ENCODE data around the gene FEM1C.

The FEM1C gene, protein sequence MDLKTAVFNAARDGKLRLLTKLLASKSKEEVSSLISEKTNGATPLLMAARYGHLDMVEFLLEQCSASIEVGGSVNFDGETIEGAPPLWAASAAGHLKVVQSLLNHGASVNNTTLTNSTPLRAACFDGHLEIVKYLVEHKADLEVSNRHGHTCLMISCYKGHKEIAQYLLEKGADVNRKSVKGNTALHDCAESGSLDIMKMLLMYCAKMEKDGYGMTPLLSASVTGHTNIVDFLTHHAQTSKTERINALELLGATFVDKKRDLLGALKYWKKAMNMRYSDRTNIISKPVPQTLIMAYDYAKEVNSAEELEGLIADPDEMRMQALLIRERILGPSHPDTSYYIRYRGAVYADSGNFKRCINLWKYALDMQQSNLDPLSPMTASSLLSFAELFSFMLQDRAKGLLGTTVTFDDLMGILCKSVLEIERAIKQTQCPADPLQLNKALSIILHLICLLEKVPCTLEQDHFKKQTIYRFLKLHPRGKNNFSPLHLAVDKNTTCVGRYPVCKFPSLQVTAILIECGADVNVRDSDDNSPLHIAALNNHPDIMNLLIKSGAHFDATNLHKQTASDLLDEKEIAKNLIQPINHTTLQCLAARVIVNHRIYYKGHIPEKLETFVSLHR

DNA sequence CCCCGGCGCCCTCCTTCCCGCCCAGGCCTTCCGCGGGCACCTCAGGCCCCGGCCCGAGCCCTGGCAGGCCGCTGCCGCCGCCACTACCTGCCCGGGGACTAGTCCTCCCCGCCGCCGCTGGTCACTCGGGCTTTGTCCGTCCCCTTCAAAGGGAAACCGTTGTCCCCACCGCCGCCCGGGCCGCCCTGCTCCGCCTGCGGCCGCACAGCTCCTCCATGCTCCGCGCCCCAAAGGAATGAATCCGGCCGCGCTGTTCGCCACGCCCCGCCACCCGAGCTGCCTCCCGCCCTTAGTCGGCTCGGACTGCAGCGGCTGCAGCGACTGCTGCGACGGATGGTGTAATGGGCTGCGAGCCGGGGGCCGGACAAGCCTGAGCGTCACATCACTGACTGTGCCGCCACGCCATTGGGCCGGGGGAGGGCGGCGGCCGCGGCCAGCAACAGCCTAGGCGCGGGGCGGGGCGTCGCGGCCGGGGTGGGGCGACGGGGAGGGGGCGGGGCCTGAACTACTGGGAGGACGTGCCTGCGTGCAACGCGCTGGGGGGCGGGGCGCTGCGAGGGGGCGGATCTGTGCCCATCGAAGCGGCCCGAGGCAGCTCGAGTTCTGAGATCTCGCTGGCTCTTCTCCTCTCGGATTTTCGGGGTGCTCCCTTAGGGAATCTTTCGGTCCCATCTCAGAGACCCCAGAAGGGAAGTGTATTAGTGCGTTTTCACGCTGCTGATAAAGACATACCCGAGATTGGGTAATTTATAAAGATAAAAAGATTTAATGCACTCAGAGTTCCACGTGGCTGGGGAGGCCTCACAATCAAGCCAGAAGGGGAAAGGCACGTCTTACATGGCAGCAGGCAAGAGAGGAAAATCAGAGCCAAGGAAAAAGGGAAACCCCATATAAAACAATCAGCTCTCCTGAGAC lies at the start of gene FEM1C:
FEM1C (minus strand) TSS at position 340 of the 915 bp plus-strand sequence. CDS start 1,282 bp downstream, outside the sequence.
- peak; percentile 98 for DNase-seq (ENCODE audit: low spot score)

DNA sequence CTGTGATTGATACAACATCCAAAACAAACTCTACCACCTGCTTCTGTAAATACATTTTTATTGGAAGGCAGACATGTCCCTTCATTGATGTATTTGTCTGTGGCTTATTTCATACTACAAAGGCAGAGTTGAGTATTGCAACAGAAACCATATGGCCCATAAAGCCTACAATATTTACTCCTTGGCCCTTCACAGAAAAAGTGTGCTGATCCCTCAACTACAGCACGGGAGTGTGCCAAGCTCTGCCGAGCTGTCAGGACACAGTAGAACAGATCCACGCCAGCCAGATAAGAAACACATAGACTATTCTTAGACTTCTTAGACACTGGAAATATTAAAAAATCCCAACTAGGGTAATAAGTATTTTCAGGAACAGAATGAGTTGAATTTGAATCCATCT lies 44.5 kb upstream of the FEM1C start:
- DNase-seq (ENCODE audit: low spot score), result no peak

DNA sequence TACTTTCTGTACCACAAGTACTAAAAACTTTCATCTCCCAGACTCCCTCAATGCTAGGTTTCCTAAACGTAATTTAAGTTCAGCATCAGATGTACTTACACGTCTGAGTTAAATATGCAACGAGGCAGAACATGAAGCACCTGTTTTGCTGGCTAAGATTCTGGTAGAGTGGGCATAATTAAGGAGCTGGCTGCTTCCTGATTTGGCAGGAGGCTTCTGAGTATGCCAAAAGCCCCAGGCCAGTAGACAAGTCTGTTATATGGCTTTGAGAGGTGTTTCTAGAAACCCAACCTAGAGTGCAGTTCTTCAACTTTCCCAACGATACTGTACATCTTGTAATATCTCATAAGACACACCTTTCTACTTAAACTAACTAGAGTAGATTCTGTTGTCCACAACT lies 44.1 kb upstream of the FEM1C start:
- no peak for DNase-seq (ENCODE audit: low spot score)

DNA sequence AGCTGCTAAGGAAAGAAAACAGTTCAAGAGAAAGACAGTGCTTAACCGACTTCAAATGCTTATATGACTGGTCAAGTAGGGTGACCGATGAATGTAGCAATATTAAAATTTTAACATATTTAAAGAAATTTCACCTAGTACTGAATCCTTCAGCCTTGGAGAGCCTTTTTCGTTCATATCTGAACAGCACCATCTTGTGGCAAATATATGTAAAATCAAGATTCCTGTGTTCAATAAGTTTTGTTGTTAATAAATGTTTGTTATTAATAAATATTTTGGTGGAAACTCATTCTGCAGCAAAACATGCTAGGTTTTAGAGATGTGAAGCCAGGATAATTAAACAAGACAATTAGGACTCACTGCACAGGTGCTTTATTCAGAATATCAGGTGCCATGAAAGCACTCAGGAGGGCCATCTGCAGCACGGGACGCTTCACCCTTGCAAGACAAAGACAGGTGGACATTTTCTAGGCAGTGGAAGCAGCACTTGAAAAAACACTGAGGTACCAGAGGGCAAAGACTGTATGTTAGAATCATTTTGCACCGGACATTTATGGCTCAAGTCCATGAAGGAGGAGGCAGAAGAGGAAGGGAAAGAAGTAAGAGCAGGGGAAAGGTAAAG lies 42.1 kb upstream of the FEM1C start:
- peak; percentile 41 for DNase-seq (ENCODE audit: low spot score)

DNA sequence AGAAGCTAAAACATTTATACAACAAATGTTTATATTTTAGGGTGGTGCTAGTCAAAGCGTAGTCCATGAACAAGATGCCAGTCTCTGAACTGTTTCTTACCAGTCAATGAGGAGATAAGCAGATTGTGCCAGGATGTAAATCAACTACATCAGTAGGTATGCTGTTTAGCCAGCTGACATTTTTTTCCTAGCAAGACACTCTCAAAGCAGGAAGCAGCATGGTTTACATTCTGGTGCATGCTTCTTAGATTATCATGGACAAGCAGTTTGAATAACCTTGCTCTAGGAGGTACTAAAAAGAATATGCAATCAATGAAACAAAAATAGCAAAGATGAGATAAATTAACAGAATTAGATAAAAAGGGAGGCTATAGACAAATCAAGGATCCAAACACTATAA lies 40.7 kb upstream of the FEM1C start:
- no peak for DNase-seq (ENCODE audit: low spot score)

DNA sequence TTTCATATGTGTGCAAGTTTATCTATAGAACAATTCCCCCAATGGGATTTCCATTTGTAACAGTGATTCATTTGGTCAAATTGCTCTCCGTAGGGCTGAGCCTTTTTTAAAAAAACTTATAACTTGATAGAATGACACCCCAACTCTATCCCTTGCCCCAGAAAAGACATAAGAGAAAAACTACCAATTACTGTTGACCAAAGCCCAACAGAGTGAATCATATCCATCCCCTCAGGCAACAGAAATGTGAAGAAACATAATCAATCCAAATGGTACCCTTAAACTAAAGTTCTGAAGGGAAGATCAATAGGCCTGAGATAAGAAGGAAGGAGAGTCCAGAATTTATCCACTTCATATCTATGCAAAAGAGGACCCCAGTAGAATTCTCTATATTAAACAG lies 39.9 kb upstream of the FEM1C start:
- DNase-seq (ENCODE audit: low spot score), result no peak

DNA sequence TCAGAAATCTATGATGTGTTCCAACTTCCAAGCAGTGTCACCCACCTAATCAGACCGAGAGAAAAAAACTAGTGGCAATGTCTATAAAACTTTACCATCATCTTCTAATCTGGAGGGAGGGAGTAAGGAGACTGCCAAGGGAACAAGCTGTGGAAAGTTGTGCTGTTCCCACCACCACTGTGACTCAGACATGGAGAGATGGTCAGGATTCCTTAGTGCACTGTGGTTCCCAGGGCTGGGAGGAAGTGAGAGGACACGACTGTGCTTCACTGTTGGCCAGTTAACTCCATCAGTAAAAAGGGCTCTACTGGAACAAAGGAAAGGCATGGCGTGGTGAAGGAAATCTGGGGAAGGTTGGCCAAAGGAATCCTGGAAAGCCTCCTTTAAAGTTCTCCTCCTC lies 38.9 kb upstream of the FEM1C start:
- peak; percentile 83 for DNase-seq (ENCODE audit: low spot score)

DNA sequence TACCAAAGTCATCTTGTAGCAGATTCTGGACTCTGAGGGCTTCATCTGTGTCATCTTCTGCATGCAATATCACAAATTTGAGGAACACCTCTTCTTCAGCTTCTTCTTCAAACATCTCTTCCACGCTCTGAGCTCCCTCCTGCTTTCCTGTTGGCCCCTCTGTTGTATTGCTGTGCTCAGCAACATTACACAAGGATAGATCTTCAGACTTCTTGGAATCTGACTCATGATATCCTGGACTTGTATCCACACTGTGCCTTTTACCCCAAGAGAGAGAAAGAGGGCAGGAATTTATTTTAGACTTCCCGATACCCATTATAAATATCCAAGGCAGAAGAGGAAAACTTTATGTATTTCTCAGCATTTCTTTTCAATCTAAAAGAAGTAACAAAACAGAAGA lies 36.4 kb upstream of the FEM1C start:
- DNase-seq (ENCODE audit: low spot score), result no peak

DNA sequence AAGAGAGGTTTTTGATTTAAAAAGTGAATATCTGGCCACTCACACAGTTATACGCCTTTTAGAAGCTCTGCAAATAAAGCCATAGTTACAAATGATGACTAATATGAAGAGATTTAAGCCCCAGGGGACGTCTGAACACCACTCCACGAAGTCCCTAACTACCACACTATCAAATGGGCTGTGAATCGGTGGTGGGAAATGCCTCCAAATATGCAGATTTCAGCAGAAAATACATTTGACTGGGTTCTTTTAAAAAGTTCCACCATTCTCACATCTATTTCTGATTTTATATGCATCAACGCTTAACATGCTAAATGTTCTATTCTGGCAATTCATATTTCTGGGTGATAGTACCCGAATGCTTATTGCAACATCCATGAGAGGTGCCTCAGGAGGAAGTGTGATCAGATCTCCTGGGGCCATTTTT lies 35.2 kb upstream of the FEM1C start:
- no peak for DNase-seq (ENCODE audit: low spot score)

DNA sequence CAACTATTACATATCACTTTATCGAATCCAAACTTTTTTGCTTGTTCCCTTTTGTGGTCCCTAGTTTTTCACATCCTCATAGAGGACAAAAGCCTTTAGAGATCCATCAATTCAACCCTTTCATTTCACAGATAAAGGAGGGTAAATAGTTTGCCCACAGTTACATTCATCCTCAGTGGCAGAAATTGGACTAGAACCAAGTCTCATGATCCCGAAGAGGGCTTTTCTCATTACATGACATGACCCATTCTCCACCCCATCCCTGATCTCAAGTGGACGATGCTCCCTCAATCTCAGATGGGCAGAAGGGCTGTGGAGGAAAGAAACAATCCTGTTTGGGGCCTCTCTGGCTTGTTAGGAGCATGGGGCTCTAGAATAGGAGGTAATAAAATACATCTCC lies 34.6 kb upstream of the FEM1C start:
- no peak for DNase-seq (ENCODE audit: low spot score)

DNA sequence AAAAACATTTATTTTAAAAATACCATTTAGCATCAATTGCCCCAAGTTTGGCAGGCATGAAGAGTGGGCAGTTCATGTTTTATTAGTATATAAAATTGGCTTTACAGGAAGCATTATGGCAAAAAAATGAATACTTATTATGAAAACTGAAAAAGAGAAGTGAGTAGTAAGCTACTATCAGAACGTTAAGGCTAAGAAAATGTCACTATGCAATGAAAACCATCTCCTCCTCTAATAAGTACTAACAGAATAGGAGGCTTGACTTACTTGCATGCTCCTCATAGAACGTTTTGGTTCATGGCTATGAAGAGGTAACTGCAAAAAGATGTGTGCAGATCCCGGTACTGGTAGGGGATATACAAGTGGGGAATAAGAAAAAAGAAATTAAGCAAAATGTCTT lies 34.1 kb upstream of the FEM1C start:
- DNase-seq (ENCODE audit: low spot score), result no peak

DNA sequence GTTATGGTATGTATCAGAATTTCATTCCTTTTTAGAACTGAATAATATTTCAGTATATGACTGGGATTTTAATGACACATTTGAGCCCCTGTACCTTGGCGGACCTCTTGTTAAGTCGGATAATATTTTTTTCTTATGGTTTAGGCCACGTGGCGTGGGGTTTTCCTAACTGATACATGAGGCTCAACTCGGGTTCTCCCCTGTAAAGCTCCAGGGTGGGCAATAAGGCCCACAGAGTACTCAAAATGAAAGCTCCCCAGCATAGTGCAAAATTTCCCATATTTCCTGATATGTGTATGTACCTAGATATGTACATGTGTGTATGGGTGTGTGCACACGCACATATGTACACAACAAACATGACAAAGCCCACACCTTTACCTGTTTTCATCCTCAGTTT lies 33.2 kb upstream of the FEM1C start:
- DNase-seq (ENCODE audit: low spot score), result no peak

DNA sequence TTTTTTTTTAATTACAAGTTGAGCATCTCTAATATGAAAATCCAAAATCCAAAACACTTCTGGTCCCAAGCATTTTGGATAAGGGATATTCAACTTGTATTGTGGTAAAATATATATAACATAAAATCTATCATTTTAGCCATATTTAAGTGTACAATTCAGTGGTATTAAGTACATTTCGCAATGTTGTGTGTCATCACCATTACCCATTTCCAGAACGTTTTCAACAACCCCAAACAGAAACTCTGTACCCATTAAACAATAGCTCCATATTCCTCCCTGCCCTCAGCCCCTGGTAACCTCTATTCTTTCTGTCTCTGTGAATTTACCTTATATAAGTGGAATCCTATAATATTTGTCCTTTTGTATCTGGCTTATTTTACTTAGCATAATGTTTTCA lies 32.8 kb upstream of the FEM1C start:
- no peak for DNase-seq (ENCODE audit: low spot score)

DNA sequence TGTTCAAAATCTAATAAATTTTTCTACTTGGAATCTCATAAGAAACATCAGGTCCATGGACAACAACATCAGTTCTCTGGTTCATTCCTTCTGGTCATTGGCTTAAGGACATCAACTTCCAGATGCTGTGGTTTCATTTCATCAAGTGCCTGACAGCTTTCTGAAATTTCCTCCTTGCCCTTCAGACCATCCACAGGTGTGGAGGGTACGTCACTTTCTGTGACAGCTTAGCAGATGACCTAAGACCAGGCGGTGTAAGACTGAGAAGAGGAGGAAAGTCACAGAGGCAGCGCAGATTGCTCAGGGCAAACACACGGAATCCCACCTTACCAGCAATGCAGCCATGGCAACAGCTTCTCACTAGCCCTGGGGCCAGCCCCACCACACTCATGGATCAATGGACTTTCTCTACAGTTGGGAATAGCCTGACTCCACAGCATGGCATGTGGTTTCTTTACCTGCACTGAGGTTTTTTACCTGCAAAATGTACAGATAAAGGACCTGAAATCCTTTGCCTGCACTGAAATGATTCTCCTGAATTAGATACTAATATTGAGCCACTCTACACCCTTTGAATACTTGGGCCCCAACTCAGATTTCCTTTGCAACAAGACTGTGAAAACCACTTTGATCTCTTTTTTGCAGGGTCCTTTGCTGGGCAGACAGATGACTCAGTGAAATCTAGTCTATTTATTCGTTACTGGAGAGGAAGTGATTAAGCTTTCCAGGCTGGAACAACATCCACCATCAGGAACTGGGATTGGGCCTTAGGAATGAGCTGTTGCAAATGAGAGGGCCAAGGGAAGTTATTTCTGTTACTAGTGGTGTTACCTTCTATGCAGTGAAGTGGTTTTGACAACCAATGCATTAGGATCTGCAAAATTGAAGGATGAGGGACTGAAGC lies 30.8 kb upstream of the FEM1C start:
- peak; percentile 77 for DNase-seq (ENCODE audit: low spot score)

DNA sequence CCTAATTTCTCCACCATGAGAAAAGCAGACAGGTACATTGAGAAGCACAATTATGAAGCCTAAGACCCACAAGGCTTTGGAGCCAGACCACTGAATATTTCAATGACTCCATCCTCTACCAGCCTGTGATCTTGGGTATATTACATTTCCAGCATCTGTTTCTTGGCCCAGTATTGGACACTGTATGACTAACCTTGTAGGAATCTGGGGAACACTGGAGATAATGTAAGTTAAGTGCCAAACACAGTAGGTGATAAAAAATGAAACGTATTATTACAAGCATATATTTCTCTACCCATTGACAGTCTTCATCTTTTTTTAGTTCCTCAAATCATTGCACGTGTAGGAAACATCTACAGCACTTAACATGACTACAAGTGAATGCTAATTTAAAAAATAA lies 28.6 kb upstream of the FEM1C start:
- DNase-seq (ENCODE audit: low spot score), result peak; percentile 53

DNA sequence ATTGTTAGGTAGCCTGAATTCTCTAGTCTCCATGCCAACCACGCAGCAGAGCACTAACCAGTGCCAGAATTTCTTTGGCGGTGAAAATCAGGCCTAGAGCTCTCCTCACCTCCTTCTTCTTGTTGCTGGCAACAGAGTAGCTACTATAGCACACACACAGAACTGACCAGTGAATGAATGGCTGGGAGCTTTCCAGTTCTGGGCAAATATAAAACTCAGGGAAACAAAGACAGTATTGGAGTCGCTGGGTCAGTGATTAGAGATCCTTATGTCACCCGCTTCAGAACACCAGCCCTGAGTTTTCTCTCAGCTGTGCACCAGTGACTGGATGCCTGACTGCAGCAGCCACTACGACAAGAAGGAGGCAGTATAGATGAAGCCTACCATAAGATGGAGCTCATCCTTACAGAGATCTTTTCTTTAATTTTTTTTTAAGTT lies 26.9 kb upstream of the FEM1C start:
- no peak for DNase-seq (ENCODE audit: low spot score)

DNA sequence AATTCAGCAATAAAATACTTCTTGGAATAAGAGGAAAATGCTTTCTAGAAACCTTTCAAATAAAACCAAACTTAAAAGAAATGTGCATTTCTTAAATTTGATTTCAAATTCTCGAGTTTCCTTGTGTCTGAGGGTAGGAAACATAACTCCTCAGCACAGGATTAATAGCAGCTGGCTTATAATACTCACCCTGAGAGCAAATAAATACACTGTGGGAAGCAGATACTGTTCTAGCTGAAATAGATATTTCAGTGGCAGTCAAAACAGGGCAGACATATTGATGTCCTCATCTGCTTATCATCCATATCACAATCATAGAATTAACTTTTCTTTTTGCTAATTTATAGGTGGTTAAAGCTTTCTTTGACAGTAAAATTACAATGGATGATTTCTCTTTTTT lies 24.1 kb upstream of the FEM1C start:
- no peak for DNase-seq (ENCODE audit: low spot score)

DNA sequence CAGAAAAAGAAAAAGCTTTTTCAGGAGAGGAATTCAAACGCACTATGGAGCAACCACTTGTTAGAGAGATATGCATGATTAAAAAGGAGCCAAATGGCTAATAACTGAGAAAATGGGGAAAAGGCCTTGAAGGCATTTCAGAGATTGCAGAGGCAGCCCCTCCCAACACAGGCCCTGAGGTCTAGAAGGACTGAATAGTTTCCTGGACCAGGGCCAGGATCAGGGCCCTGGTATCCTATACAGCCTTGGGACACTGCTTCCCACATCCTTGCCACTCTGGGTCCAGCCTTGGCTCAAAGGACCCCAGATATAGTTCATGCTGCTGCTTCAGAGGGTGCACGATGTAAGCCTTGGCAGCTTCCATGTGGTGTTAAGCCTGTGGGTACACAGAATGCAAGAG lies 20.7 kb upstream of the FEM1C start:
- DNase-seq (ENCODE audit: low spot score), result no peak

DNA sequence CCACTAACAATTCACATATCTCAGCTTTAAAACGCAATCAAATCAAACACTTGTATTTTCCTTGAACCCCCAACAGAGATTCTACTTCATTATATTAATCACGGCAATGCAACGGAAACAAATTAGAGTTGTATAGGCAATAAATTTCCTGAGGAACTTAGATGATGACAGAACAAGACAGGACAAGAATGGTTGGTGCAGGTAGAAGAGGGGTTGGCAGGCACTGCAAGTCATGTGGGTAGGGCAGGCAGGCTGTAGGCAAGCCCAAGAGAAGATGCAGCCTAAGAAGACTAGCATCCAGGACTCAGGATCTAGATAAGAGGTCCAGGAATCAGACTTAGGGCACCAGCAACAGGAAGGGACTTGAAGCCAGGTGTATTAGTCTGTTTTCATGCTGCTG lies 16.6 kb upstream of the FEM1C start:
- DNase-seq (ENCODE audit: low spot score), result no peak

DNA sequence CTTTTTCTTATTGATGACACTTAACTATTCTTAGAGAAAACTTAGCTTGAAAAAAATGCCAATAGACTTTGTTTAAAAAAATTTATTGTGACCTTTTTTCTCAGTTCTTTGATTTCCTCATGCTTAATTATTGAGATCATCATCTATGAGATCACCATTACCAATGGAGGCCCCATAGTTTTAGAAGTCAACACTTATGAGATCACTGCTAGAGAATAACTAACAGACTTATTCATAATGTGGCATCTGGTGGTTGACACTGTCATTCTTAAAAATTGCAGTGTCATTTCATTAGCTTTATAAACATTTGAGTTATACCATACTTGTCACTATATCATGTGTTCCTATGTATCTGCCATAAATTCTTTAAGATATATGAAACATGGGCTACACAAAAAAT lies 14.9 kb upstream of the FEM1C start:
- peak; percentile 95 for DNase-seq (ENCODE audit: low spot score)

DNA sequence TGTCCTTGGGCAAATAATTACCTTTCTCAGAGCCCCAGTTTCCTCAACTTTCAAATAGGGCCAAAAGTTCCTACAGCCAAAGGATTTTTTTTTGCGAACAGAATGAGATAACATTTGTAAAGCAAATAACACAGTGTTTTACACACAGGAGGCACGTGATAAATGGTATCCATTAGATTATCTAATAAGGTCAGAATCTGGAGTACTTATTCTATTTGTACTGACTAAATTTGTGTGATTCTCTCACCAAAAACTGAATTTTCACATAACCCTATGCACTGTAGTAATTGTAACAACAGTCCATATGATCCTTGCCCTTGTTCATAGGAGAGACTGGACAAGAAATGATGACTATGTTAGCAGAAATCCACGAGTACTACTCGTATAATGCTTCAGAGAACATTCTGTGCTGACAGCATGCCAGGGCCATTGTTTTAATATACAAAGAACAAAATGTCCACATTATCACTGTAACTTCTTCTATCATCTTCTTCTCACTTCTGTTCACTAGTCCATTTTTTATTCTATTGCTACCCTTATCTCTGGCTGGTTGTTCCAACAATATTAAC lies 13.9 kb upstream of the FEM1C start:
- peak; percentile 48 for DNase-seq (ENCODE audit: low spot score)

All from kidney tubule cell (primary cell).